Lower leg skin (tissue), 4 donors: ENCODE data around the gene CD226. TPM values are rescaled to one million over a fixed set of nuclear protein-coding genes. Genes with fewer than 3 reads are reported as not detected.
"Not testable (repeated sequence)": the region's sequence is repeated elsewhere in the genome, so short reads cannot be mapped to it uniquely, and the experiment has no call there.

Experiments used
- DNase-seq, 2 donors: peaks; one replicate each; pipeline ENCODE4 v3.0.0-alpha.2; 2019; ENCODE audit warnings: low spot score in 2 of 2
- H3K4me3 ChIP-seq: fragments of 200-600 bp; sonication (generic); 2 replicates; pipeline ENCODE4 v1.5.1; 2017; ENCODE audit warnings: mild to moderate bottlenecking, low read depth; ENCODE audit not compliant: poor library complexity, severe bottlenecking
- POLR2A ChIP-seq, 2 donors: fragments of 450-650 bp; IDR thresholded peaks; one replicate each; pipeline ENCODE4 v1.6.1; 2016 to 2017; ENCODE audit warnings: antibody characterized with exemption in 2 of 2, mild to moderate bottlenecking in 1 of 2, moderate library complexity in 1 of 2
- WGBS, 2 donors: methylation state at CpG; one replicate each; pipeline ENCODE4 v1.1.5; 2018; 5-methylcytosine and 5-hydroxymethylcytosine counted together
- intact Hi-C: fragments of 100-400 bp; cut with DNase I; formaldehyde crosslinking; loops from one replicate; pipeline ENCODE4 v1.15.0; 2023; ENCODE audit warnings: low total_unique reads
- total RNA-seq, 4 donors: library from RNA; depleted of rRNA; stranded (reverse); fragments of >200 nt; gene quantifications; one replicate each; pipeline ENCODE4 v1.1.0, GENCODE V29; 2016
- TF ChIP-seq, protein P1 (sequence below), 3 donors: fragments of 450-650 bp; IDR thresholded peaks; one replicate each; pipeline ENCODE4 v1.5.1; 2016; ENCODE audit warnings: antibody characterized with exemption in 3 of 3, mild to moderate bottlenecking in 3 of 3, moderate library complexity in 2 of 3

CD226 gene
- total RNA-seq, 4 donors from 2014 or later = 0.13 to 0.29 (median 0.26) TPM; not detected in 1

DNA sequence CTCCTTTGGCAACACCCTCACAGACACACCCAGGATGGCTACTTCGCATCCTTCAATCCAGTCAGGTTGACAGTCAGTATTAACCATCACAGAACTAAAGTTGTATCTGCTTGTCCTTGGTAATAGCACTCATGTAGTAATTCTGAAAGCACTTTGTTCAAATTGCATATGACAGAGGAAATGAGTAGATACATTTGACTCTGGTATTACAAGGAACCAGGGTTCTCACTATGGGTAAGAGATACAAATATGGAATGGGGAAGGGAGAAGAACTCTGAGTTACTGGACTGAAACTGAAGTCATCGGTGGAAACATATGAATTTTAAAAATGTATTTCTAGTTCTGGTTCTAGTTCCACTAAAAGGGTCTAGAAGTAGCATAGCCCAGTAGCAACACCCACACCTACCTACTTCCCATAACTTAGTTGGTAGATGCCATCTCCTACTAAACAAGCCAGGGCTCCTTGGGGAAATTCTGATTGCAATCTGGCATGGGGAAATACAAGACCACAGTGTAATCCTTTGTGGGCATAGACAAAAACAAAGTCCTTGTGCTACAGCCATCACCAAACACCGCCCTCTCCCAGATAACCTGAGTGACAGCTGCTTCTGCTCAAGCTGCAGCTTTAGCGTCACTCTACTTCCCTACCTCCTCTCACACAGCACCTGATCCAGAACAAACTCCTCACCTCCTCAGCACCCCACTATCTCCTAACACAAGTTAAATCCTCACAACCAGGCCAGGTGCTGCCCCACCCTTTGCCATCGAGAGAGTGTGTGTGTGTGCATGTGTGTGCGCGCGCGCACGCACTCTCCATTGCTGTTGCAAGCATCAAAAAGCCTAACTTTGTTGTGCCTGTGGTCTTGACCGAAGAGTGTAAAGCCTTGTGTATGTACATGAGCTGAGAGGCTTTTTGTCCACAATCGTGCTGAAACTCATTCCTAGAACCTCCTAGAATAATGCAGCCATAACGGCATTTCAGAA, 31.4 kb upstream of the CD226 start:
- DNase-seq = no peak
- H3K4me3 ChIP-seq = no peak overlapping the region
- WGBS, 2 donors = 86 to 91% methylated on average over 13 of the region's 13 CpGs
- intact Hi-C loops = no loop called here
- TF ChIP-seq, protein P1, sequence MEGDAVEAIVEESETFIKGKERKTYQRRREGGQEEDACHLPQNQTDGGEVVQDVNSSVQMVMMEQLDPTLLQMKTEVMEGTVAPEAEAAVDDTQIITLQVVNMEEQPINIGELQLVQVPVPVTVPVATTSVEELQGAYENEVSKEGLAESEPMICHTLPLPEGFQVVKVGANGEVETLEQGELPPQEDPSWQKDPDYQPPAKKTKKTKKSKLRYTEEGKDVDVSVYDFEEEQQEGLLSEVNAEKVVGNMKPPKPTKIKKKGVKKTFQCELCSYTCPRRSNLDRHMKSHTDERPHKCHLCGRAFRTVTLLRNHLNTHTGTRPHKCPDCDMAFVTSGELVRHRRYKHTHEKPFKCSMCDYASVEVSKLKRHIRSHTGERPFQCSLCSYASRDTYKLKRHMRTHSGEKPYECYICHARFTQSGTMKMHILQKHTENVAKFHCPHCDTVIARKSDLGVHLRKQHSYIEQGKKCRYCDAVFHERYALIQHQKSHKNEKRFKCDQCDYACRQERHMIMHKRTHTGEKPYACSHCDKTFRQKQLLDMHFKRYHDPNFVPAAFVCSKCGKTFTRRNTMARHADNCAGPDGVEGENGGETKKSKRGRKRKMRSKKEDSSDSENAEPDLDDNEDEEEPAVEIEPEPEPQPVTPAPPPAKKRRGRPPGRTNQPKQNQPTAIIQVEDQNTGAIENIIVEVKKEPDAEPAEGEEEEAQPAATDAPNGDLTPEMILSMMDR (IDR thresholded peaks at IDR 0.05) = no peak
- TF ChIP-seq POLR2A (IDR thresholded peaks at IDR 0.05) = no peak

DNA sequence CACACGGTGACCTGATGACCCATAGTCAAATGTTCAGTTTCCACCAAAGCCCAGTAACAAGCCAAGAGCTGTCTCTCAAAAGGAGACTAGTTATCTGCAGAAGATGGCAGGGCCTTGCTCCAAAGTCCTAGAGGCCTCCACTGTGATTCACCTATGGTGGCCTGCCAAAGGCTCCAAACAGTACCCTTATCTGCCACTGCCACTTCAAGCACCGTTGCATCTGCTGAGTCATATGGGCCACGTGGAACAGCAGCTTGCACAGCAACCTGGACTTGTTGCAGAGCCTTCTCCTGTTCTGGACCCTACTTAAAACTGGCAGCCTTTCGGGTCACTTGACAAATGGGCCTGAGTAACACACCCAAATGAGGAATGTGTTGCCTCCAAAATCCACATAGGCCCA, 27.6 kb upstream of the CD226 start:
- intact Hi-C loops, H3K4me3 ChIP-seq, DNase-seq: not testable (repeated sequence)
- 88 to 96% methylated on average over 4 of the region's 4 CpGs for WGBS, 2 donors

DNA sequence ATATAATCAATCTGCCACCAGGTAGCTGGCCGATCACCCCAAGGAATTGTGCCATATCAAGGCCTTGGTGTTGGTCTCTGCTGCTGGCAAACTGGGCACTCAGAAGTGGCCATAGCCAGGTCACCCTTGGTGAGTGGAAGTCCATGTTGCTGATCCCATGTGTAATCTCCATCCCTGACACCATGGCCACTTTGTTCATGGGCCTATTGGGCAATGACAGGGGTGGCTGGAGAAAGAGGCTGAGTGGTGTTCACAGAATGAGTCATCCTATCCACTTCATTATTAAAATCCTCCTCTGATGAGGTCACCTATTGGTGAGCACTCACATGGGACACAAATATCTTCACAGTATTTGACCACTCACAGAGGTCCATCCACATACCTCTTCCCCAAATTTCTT, 26.7 kb upstream of the CD226 start:
- intact Hi-C loops = no loop called here

DNA sequence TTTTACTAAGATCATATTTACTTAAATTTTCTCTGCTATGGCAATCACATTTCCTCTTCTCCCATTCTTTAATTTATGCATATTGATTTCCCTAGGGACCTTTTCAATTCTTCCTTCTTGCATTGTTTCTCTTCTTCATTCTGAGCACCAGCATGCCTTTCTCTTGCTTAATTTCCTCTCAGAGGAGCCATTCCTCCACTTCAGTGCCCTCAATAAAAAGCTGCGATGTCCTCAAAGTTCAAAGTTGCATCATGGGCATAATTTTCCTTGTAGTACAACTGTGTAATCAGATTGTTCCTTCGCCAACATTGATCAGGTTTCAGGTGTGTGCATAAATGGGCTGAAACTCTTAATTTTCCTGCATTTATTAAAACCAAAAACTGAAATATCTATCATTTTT, 21.8 kb upstream of the CD226 start:
- no peak for DNase-seq
- intact Hi-C loops = no loop called here
- TF ChIP-seq, protein P1 (IDR thresholded peaks at IDR 0.05) = no peak
- no peak for TF ChIP-seq POLR2A (IDR thresholded peaks at IDR 0.05)
- no peak overlapping the region for H3K4me3 ChIP-seq
- WGBS, 2 donors = 87 to 94% methylated on average over 2 of the region's 2 CpGs

More for the DNA sequence above, 26.7 kb upstream of the CD226 start:
- no peak overlapping the region for H3K4me3 ChIP-seq
- 30 to 83% methylated on average over 1 of the region's 1 CpG for WGBS, 2 donors
- no peak for DNase-seq
- TF ChIP-seq, protein P1 (IDR thresholded peaks at IDR 0.05) = no peak
- no peak for TF ChIP-seq POLR2A (IDR thresholded peaks at IDR 0.05)

DNA sequence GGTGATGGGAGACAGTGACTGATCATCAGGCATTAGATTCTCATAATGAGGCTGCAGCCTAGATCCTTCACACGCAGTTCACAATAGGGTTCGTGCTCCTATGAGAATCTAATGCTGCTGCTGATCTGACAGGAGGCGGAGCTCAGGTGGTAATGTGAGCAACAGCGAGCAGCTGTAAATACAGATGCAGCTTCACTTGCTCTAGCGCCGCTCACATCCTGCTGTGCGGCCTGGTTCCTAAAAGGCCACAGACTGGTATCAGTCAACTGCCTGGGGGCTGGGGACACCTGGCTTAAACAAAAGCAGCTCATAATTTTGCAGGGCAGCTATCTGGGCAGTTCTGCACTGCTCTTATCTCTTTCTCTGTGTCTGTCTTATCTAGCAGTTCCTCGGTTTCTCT, 20.4 kb upstream of the CD226 start:
- TF ChIP-seq POLR2A (IDR thresholded peaks at IDR 0.05) = no peak
- TF ChIP-seq, protein P1 (IDR thresholded peaks at IDR 0.05) = no peak
- no peak for DNase-seq
- no peak overlapping the region for H3K4me3 ChIP-seq
- WGBS, 2 donors = 64 to 74% methylated on average over 8 of the region's 8 CpGs
- intact Hi-C loops = no loop called here

DNA sequence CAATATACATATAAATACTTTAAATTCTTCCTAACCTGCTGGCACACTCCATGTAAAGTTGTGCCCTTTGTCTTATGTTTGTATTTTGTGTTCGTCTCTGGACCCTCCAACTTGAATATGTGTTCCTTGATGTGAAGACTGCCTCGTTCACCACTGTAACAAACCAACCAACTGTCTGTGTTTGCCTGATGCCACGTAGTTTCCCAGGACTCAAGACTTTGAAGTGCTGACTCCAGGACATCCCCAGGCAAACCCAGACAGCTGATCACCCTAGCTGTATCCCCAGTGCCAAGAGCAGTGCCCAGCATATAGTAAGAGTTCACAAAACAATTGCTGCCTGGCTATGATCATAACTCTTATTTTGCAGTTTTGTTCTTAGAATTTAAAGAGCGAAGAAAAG, 15.5 kb upstream of the CD226 start:
- intact Hi-C loops = no loop called here
- no peak overlapping the region for H3K4me3 ChIP-seq
- 88 to 94% methylated on average over 4 of the region's 4 CpGs for WGBS, 2 donors
- DNase-seq = no peak
- TF ChIP-seq, protein P1 (IDR thresholded peaks at IDR 0.05) = no peak
- TF ChIP-seq POLR2A (IDR thresholded peaks at IDR 0.05) = no peak
